Transverse colon (tissue), 4 donors: ENCODE results near the gene PLXNC1.

ENCODE experiments used
- POLR2A ChIP-seq: fragments of 450-650 bp; IDR thresholded peaks from one replicate; pipeline ENCODE4 v1.6.1; 2016; ENCODE audit warnings: antibody characterized with exemption, mild to moderate bottlenecking, moderate library complexity
- POLR2AphosphoS5 ChIP-seq, 3 donors: sonication (generic); formaldehyde crosslinking; IDR thresholded peaks; one replicate each; pipeline ENCODE4 v1.6.1; 2016; ENCODE audit warnings: antibody characterized with exemption in 3 of 3
- TF ChIP-seq, protein P1 (sequence below), 5 experiments: fragments of 200-600 bp in 3 of 5; fragments of 450-650 bp in 2 of 5; sonication (generic) in 3 of 5; IDR thresholded peaks; 1 replicate in 2 of 5; 2 replicates in 3 of 5; pipeline ENCODE4 v1.5.1; 2016 to 2017; ENCODE audit warnings: antibody characterized with exemption in 5 of 5, inconsistent platforms in 3 of 5, mild to moderate bottlenecking in 2 of 5, moderate library complexity in 1 of 5

DNA sequence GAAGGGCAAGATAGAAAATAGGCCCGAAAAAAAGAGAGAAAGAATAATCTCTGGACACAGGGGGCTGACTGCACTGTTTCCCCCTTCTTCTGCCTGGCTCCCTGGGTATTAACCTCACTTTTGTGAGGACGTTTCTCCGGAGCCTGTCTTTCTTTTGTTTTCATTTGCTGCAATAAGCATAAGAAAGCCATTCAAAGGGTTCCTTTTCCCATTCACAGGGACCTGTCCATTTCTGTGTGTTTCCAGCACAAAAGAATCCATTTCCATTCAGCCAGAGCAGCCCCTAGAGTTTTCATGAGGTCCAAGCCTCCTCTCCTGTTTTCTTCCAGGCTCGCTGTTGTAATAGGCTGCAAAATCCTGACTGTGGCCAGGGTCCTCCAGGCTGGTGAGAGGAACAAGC is 16.8 kb downstream of the PLXNC1 start:
- TF ChIP-seq POLR2AphosphoS5 (IDR thresholded peaks at IDR 0.05) (no peak), POLR2A (no peak)
- TF ChIP-seq, protein P1, sequence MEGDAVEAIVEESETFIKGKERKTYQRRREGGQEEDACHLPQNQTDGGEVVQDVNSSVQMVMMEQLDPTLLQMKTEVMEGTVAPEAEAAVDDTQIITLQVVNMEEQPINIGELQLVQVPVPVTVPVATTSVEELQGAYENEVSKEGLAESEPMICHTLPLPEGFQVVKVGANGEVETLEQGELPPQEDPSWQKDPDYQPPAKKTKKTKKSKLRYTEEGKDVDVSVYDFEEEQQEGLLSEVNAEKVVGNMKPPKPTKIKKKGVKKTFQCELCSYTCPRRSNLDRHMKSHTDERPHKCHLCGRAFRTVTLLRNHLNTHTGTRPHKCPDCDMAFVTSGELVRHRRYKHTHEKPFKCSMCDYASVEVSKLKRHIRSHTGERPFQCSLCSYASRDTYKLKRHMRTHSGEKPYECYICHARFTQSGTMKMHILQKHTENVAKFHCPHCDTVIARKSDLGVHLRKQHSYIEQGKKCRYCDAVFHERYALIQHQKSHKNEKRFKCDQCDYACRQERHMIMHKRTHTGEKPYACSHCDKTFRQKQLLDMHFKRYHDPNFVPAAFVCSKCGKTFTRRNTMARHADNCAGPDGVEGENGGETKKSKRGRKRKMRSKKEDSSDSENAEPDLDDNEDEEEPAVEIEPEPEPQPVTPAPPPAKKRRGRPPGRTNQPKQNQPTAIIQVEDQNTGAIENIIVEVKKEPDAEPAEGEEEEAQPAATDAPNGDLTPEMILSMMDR (IDR thresholded peaks at IDR 0.05): no peak
